Left colon (tissue), 2 donors: ENCODE results near the gene LRRIQ1. TPM values are rescaled to one million over a fixed set of nuclear protein-coding genes. Genes with fewer than 3 reads are reported as not detected.
"Not testable (repeated sequence)": the region's sequence is repeated elsewhere in the genome, so short reads cannot be mapped to it uniquely, and the experiment has no call there.

ENCODE experiments used
- ATAC-seq: fragments of 200-7000 bp; cut with Tn5 transposase; one replicate; pipeline ENCODE4 v1.9.1; 2020; ENCODE audit warnings: mild to moderate bottlenecking, moderate library complexity
- DNase-seq, 2 donors: peaks; one replicate each; pipeline ENCODE4 v3.0.0-alpha.2; 2020
- intact Hi-C, 2 donors: fragments of 100-400 bp; cut with DNase I in 1 of 2; cut with micrococcal nuclease in 1 of 2; formaldehyde crosslinking; loops; one replicate each; pipeline versions ENCODE4 v1.11.2 to v1.14.0; 2022; cut with DNase I, micrococcal nuclease
- long read RNA-seq: library from polyadenylated mRNA; unstranded; transcript quantifications from one replicate; pipeline ENCODE4 v2.0.0, GENCODE V29; 2021
- total RNA-seq, 2 donors: library from RNA; stranded (reverse); fragmentation: NEBNext Ultra II Directional; extraction: Animal tissue kit (Norgen Biotek cat#: 25700); gene quantifications; one replicate each; pipeline ENCODE4 v1.2.1, GENCODE V29; 2021
- donor health status: DM: no; HTN: no; CAD: no.
- donor health status: DM: yes; HTN: yes; CAD: no.

The LRRIQ1 gene
- total RNA-seq: not detected
- long read RNA-seq: 0 reads

- peak; percentile 83 for ATAC-seq
- intact Hi-C loops: no loop called here
- DNase-seq: peak; percentile 37 to 49
Observed at GRCh38 chr12:85036234-85036707, at the start of gene LRRIQ1, which contains the start of gene TSPAN19. Gene LRRIQ1, plus strand, starts transcription at chr12:85036351. Its CDS starts 1,826 bp downstream, at chr12:85038177. Gene TSPAN19, minus strand, starts transcription at chr12:85036277. Its CDS starts 6,331 bp downstream, at chr12:85029946.

GRCh38 chr12:84986586-84986985, 49.6 kb upstream of the LRRIQ1 start:
- ATAC-seq: peak; percentile 66
- no peak for DNase-seq
- intact Hi-C loops: no loop called here

GRCh38 chr12:84994426-84994825, 41.7 kb upstream of the LRRIQ1 start:
- DNase-seq: no peak
- intact Hi-C loops: no loop called here
- no peak for ATAC-seq

- intact Hi-C loops: no loop called here
- DNase-seq (no peak), ATAC-seq (no peak)
Observed at GRCh38 chr12:84995641-84996040, 40.5 kb upstream of the LRRIQ1 start.

- DNase-seq: no peak
- intact Hi-C loops: no loop called here
- peak; percentile 86 for ATAC-seq
Observed at GRCh38 chr12:84996759-84997158, 39.4 kb upstream of the LRRIQ1 start.

GRCh38 chr12:84998341-84998740, 37.8 kb upstream of the LRRIQ1 start:
- ATAC-seq (no peak), DNase-seq (no peak)
- intact Hi-C loops: no loop called here

GRCh38 chr12:85000729-85001128, 35.4 kb upstream of the LRRIQ1 start:
- DNase-seq: no peak
- no peak for ATAC-seq
- intact Hi-C loops: no loop called here

GRCh38 chr12:85002778-85003296, 33.3 kb upstream of the LRRIQ1 start:
- intact Hi-C loops: no loop called here
- DNase-seq (no peak), ATAC-seq (no peak)

- intact Hi-C loops: no loop called here
Observed at GRCh38 chr12:85004204-85004603, 31.9 kb upstream of the LRRIQ1 start.

GRCh38 chr12:85005047-85005446, 31.1 kb upstream of the LRRIQ1 start:
- DNase-seq, ATAC-seq, intact Hi-C loops: not testable (repeated sequence)

More at GRCh38 chr12:85004204-85004603, 31.9 kb upstream of the LRRIQ1 start:
- no peak for ATAC-seq
- no peak for DNase-seq

GRCh38 chr12:85005615-85006014, 30.5 kb upstream of the LRRIQ1 start:
- ATAC-seq: no peak
- DNase-seq: no peak
- intact Hi-C loops: no loop called here

- DNase-seq (no peak), ATAC-seq (no peak)
- intact Hi-C loops: no loop called here
Observed at GRCh38 chr12:85006206-85006605, 29.9 kb upstream of the LRRIQ1 start.

- ATAC-seq (peak; percentile 65), DNase-seq (no peak)
Observed at GRCh38 chr12:85007836-85008235, 28.3 kb upstream of the LRRIQ1 start.

GRCh38 chr12:85016413-85016812, 19.7 kb upstream of the LRRIQ1 start:
- ATAC-seq: no peak
- no peak for DNase-seq
- intact Hi-C loops: no loop called here

More at GRCh38 chr12:85007836-85008235, 28.3 kb upstream of the LRRIQ1 start:
- intact Hi-C loops: no loop called here

- ATAC-seq: no peak
- intact Hi-C loops: no loop called here
- DNase-seq: no peak
Observed at GRCh38 chr12:85017133-85017532, 19.0 kb upstream of the LRRIQ1 start.

GRCh38 chr12:85017618-85018017, 18.5 kb upstream of the LRRIQ1 start:
- intact Hi-C loops: no loop called here
- no peak for DNase-seq
- ATAC-seq: no peak

GRCh38 chr12:85018098-85018497, 18.1 kb upstream of the LRRIQ1 start:
- intact Hi-C loops: no loop called here
- ATAC-seq (no peak), DNase-seq (no peak)

- DNase-seq (no peak), ATAC-seq (no peak)
- intact Hi-C loops: loop anchor here (2.0 to 10.0 kb wide), 2 partner anchors 145 to 153 kb away; no protein-coding TSS in a partner anchor
Observed at GRCh38 chr12:85029456-85029855, 6.7 kb upstream of the LRRIQ1 start.

- ATAC-seq: no peak
- DNase-seq: no peak
- intact Hi-C loops: no loop called here
Observed at GRCh38 chr12:85036733-85037132, 582 bp downstream of the LRRIQ1 start.

- intact Hi-C loops: no loop called here
- ATAC-seq (no peak), DNase-seq (no peak)
Observed at GRCh38 chr12:85041395-85041794, 5.2 kb downstream of the LRRIQ1 start.

GRCh38 chr12:85043829-85044228, 7.7 kb downstream of the LRRIQ1 start:
- no peak for ATAC-seq
- intact Hi-C loops: no loop called here
- no peak for DNase-seq
